ENCODE data around the gene SLC38A4. TPM values are rescaled to one million over a fixed set of nuclear protein-coding genes. Genes with fewer than 3 reads are reported as not detected.
A peak's percentile ranks its signal among the peaks of the same experiment; 100 is the strongest.

SLC38A4 gene, protein sequence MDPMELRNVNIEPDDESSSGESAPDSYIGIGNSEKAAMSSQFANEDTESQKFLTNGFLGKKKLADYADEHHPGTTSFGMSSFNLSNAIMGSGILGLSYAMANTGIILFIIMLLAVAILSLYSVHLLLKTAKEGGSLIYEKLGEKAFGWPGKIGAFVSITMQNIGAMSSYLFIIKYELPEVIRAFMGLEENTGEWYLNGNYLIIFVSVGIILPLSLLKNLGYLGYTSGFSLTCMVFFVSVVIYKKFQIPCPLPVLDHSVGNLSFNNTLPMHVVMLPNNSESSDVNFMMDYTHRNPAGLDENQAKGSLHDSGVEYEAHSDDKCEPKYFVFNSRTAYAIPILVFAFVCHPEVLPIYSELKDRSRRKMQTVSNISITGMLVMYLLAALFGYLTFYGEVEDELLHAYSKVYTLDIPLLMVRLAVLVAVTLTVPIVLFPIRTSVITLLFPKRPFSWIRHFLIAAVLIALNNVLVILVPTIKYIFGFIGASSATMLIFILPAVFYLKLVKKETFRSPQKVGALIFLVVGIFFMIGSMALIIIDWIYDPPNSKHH
- total RNA-seq = 1 to 10 TPM in 1 of 2 donors, under 1 TPM in 1; 0.28 to 2.0 TPM

DNA sequence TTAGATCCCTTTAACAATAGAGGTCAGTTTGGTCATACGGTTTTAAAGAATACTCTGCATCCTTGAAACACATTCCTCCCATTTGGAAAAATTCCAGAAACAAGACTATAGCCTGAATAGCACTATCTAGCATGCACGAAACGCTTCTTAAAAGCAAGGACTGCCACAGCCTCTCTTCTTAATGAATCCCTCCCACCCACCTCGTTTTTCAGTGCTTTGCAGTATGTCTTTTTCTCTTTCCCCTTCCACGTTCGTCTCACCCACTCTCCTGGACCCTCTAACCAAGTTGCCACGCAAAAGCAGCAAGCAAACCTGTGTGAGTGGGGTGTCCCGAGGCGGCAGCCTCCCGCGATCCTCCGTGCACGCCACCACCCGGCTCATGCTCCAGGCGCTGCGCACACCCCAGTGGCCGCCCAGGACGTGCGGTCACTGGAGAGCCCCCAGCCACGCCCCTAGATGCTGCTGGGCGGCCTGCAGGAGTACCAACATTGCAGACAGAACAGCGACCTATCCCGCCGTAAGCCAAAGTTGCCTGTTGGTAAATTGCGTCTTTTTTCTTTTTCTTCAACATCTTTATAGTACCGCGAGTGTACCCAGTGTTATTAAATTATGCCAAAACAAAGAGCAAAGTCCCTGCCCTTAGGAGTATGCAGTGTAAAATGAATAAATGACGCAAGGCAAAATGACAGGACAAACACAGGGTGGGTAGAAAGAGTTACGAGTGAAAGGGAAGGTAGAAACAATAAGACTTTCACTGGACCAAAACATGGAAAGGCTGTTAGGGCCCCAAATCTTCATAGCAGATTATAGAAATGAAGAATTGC is at the start of gene SLC38A4:
Gene SLC38A4 (minus strand): TSS at position 407 of the 824 bp plus-strand sequence. CDS start 32,926 bp downstream, outside the sequence.
- no peaks in the 10 kb centered on the region for H3K27me3 ChIP-seq
- H3K4me3 ChIP-seq = peak within 1 kb of the TSS; percentile 6 to 25
- H3K9me3 ChIP-seq = no peaks in the 10 kb centered on the region
- peaks cover 0 to 3% of the 10 kb centered on the region in 2 donors for H3K4me1 ChIP-seq
- H3K36me3 ChIP-seq = no peaks in the 10 kb centered on the region
- DNase-seq (ENCODE audit: low spot score) = no peak
- H3K27ac ChIP-seq = no peak within 1 kb of the TSS
- TF ChIP-seq, protein P1, sequence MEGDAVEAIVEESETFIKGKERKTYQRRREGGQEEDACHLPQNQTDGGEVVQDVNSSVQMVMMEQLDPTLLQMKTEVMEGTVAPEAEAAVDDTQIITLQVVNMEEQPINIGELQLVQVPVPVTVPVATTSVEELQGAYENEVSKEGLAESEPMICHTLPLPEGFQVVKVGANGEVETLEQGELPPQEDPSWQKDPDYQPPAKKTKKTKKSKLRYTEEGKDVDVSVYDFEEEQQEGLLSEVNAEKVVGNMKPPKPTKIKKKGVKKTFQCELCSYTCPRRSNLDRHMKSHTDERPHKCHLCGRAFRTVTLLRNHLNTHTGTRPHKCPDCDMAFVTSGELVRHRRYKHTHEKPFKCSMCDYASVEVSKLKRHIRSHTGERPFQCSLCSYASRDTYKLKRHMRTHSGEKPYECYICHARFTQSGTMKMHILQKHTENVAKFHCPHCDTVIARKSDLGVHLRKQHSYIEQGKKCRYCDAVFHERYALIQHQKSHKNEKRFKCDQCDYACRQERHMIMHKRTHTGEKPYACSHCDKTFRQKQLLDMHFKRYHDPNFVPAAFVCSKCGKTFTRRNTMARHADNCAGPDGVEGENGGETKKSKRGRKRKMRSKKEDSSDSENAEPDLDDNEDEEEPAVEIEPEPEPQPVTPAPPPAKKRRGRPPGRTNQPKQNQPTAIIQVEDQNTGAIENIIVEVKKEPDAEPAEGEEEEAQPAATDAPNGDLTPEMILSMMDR (IDR thresholded peaks at IDR 0.05) = peak in 1 of 2 donors; percentile 50

DNA sequence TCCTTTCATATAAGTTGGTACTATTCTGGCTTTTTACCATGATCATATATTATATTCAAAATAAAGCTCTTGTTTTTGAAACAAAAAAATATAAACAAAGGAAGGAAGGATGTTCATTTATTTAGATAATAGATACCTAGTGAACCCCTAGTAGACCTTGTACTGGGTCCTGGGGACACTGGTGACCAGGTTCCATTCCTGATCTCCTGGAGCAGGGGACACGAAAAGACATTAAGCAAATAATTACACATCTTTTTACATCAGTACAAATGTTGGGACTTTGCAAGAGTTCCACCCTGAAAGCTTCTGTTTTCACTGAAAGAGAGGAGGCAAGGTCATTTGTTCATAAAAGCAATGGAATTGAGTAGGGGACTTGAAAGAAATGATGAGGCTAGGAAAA is 49.3 kb upstream of the SLC38A4 start:
- Histone ChIP-seq H3K4me3 (no peak overlapping the region), H3K9me3 (peaks cover 0 to 4% of the 10 kb centered on the region in 2 donors), H3K36me3 (no peaks in the 10 kb centered on the region), H3K4me1 (no peaks in the 10 kb centered on the region), H3K27ac (no peak overlapping the region), H3K27me3 (no peaks in the 10 kb centered on the region)
- no peak for DNase-seq (ENCODE audit: low spot score)
- TF ChIP-seq, protein P1 (IDR thresholded peaks at IDR 0.05) = no peak

DNA sequence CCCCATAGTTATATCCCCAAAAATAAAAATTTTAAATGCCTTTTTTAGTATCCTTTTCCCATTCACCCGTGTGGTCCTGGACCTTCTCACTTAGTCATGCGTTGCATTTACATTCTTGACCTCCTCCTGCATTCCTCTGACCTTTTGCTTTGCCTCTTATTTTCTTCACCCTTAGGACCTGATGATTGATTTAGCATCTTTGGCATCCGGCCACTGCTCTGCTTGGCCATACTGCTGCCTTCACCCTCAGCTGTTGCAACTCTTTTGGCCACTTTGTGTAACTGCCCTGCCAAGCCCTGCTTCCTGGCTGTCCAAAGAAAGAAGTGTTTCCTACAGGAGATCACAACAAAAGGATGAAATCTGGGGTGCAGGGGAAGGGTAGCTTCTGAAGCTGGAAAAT is 48.8 kb upstream of the SLC38A4 start:
- Histone ChIP-seq H3K27ac (no peak overlapping the region), H3K4me3 (no peak overlapping the region), H3K27me3 (no peaks in the 10 kb centered on the region), H3K36me3 (no peaks in the 10 kb centered on the region), H3K9me3 (peaks cover 0 to 4% of the 10 kb centered on the region in 2 donors), H3K4me1 (no peaks in the 10 kb centered on the region)
- no peak for DNase-seq (ENCODE audit: low spot score)
- TF ChIP-seq, protein P1 (IDR thresholded peaks at IDR 0.05) = no peak

DNA sequence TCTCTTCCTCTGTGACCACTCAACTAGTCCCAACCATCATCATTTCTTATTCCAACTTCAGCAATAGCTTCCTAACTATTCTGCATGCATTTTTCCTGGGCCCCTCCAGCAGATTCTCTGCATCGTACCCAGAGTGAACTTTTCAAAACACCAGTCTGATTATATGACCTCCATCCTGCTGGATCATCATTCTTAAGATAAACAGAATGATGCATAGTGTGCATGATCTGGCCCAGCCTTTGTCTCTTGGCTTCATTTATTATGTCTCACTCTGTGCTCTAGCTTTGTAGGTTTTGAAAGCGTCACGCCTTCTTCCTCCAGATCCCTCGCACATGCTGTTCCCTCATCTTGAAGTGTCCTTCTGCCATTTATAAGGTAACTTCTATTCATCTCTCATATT is 46.3 kb upstream of the SLC38A4 start:
- no peak for DNase-seq (ENCODE audit: low spot score)
- Histone ChIP-seq H3K36me3 (no peaks in the 10 kb centered on the region), H3K9me3 (peaks cover 0 to 4% of the 10 kb centered on the region in 2 donors), H3K27ac (no peak overlapping the region), H3K27me3 (no peaks in the 10 kb centered on the region), H3K4me3 (no peak overlapping the region), H3K4me1 (no peaks in the 10 kb centered on the region)
- TF ChIP-seq, protein P1 (IDR thresholded peaks at IDR 0.05) = no peak

DNA sequence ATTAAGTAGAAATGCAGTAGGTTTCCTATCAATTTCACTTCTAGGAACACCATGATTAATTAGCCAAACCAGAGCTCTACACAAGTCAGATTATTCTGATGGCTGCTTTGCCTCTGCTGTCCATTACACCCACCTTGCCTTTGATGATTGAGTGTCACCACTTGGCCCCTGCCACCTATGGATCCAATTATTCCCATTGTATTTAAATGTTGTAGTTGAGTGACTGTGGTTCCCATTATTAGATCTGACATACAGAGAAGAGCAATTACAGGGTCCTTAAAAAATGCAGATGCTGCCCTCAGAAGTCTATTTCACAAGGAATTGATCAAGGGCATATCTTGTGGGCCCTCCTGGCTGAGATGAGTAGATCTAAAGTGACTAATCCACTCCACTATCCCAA is 39.5 kb upstream of the SLC38A4 start:
- no peak for DNase-seq (ENCODE audit: low spot score)
- H3K27ac ChIP-seq = no peak overlapping the region
- H3K9me3 ChIP-seq = peaks cover 0 to 13% of the 10 kb centered on the region in 2 donors
- no peaks in the 10 kb centered on the region for H3K4me1 ChIP-seq
- TF ChIP-seq, protein P1 (IDR thresholded peaks at IDR 0.05) = no peak
- no peaks in the 10 kb centered on the region for H3K36me3 ChIP-seq
- no peak overlapping the region for H3K4me3 ChIP-seq
- H3K27me3 ChIP-seq = no peaks in the 10 kb centered on the region
